OCI-LY7 (cell line): Measurements from ENCODE around the gene CNN2.

Experiments used
- EZH2phosphoT487 ChIP-seq: fragments of 200-600 bp; sonication (generic); IDR thresholded peaks from 2 replicates; pipeline ENCODE4 v1.6.1; 2018; ENCODE audit warnings: low read depth, borderline replicate concordance, mild to moderate bottlenecking, mixed run types, antibody characterized with exemption, low read length, moderate library complexity, mixed read lengths
- TF ChIP-seq, protein P1 (sequence below): fragments of 200-600 bp; sonication (generic); conservative IDR thresholded peaks from 2 replicates; pipeline ENCODE4 v1.5.1; 2014; ENCODE audit warnings: mild to moderate bottlenecking, antibody characterized with exemption, low read length, moderate library complexity, mixed read lengths

DNA sequence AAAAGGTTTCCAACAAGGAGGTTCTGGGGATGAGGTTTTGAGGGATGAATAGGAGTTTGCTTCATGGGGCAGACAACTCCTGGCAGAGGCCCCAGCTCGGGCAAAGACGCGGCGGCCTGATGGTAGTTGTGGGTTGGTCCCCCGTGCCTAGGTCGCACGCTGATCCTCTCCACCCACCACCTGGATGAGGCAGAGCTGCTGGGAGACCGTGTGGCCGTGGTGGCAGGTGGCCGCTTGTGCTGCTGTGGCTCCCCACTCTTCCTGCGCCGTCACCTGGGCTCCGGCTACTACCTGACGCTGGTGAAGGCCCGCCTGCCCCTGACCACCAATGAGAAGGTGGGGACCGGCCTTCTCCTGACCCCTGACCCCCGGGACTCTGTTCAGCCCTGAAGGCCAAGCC is 25.4 kb downstream of the CNN2 start:
- TF ChIP-seq, protein P1, sequence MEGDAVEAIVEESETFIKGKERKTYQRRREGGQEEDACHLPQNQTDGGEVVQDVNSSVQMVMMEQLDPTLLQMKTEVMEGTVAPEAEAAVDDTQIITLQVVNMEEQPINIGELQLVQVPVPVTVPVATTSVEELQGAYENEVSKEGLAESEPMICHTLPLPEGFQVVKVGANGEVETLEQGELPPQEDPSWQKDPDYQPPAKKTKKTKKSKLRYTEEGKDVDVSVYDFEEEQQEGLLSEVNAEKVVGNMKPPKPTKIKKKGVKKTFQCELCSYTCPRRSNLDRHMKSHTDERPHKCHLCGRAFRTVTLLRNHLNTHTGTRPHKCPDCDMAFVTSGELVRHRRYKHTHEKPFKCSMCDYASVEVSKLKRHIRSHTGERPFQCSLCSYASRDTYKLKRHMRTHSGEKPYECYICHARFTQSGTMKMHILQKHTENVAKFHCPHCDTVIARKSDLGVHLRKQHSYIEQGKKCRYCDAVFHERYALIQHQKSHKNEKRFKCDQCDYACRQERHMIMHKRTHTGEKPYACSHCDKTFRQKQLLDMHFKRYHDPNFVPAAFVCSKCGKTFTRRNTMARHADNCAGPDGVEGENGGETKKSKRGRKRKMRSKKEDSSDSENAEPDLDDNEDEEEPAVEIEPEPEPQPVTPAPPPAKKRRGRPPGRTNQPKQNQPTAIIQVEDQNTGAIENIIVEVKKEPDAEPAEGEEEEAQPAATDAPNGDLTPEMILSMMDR: no peak
- TF ChIP-seq EZH2phosphoT487: no peak
